ENCODE results near the gene LMOD2.

GRCh38 chr7:123625254-123625653 lies 30.4 kb upstream of the LMOD2 start:
- TF ChIP-seq ZBTB33 (IDR thresholded peaks at IDR 0.05; ENCODE audit: extremely low read depth, insufficient replicate concordance, low read length) (no peak), EZH2 (IDR thresholded peaks at IDR 0.05) (no peak), POLR2A (IDR thresholded peaks at IDR 0.05; ENCODE audit: borderline replicate concordance, extremely low read depth, insufficient read depth, insufficient read length) (no peak), EGR1 (IDR thresholded peaks at IDR 0.05; ENCODE audit: low read depth) (no peak), CTCF (IDR thresholded peaks at IDR 0.05 in 2 of 3, conservative IDR thresholded peaks at IDR 0.05 in 1 of 3; ENCODE audit: borderline replicate concordance in 1 of 3, insufficient read depth in 1 of 3, low read depth in 2 of 3, low read length in 2 of 3) (no peak), ELF1 (IDR thresholded peaks at IDR 0.05; ENCODE audit: borderline replicate concordance, low read depth) (no peak), POLR2AphosphoS5 (IDR thresholded peaks at IDR 0.05; ENCODE audit: low read depth, low read length) (no peak), CEBPB (IDR thresholded peaks at IDR 0.05; ENCODE audit: low read depth) (no peak), YY1 (IDR thresholded peaks at IDR 0.05; ENCODE audit: extremely low read depth, insufficient replicate concordance, low read depth, low read length) (no peak), SRF (IDR thresholded peaks at IDR 0.05; ENCODE audit: low read depth) (no peak), REST (IDR thresholded peaks at IDR 0.05; ENCODE audit: low read depth) (no peak)

Data from HCT116 (cell line).